Right lung (tissue), 5 donors: ENCODE data around the gene P2RY10. TPM values are rescaled to one million over a fixed set of nuclear protein-coding genes. Genes with fewer than 3 reads are reported as not detected.

Source experiments
- polyA plus RNA-seq, 5 donors: library from polyadenylated mRNA; unstranded; fragments of 120-200 nt; gene quantifications; one replicate each; pipeline versions ENCODE4 v1.2.1 to v1.2.3, GENCODE V29; 2013; ENCODE audit warnings: inconsistent platforms in 1 of 5, low replicate concordance in 1 of 5; ENCODE audit not compliant: insufficient read length in 5 of 5, insufficient read depth in 1 of 5

Gene P2RY10
- polyA plus RNA-seq, 5 donors: 0.16 to 0.51 (median 0.46) TPM

Other genes with a start within 250 kb of the P2RY10 start
- 1 to 10 TPM; 4.2 to 8.0 (median 6.6) TPM for gene LPAR4, start 197.7 kb upstream of the P2RY10 start, polyA plus RNA-seq
- gene GPR174, start 199.3 kb downstream of the P2RY10 start, polyA plus RNA-seq: under 1 TPM; 0.41 to 0.97 (median 0.64) TPM